Right atrium auricular region (tissue), 2 donors: ENCODE data around the gene NFKBIL1. TPM values are rescaled to one million over a fixed set of nuclear protein-coding genes. Genes with fewer than 3 reads are reported as not detected.

ENCODE experiments used
- DNase-seq: peaks from one replicate; pipeline ENCODE4 v3.0.0-alpha.2; 2019; ENCODE audit warnings: low spot score
- H3K27ac ChIP-seq, 2 donors: fragments of 200-600 bp; sonication (generic); 1 replicate in 1 of 2; 2 replicates in 1 of 2; pipeline ENCODE4 v1.5.1; 2016 to 2019
- H3K27me3 ChIP-seq, 2 donors: fragments of 200-600 bp; sonication (generic); one replicate each; pipeline versions ENCODE4 v1.5.1 to v1.6.0; 2017 to 2019
- H3K36me3 ChIP-seq: fragments of 200-600 bp; sonication (generic); one replicate; pipeline ENCODE4 v1.5.1; 2016
- H3K4me1 ChIP-seq, 2 donors: fragments of 200-600 bp; sonication (generic); one replicate each; pipeline versions ENCODE4 v1.5.1 to v1.6.0; 2017 to 2019
- H3K4me3 ChIP-seq, 2 donors: fragments of 200-600 bp; sonication (generic); 1 replicate in 1 of 2; 2 replicates in 1 of 2; pipeline ENCODE4 v1.5.1; 2017 to 2019; ENCODE audit warnings: mild to moderate bottlenecking in 1 of 2, moderate library complexity in 1 of 2
- H3K9me3 ChIP-seq, 2 donors: fragments of 200-600 bp; sonication (generic); one replicate each; pipeline ENCODE4 v1.5.1; 2019
- CTCF ChIP-seq, 2 donors: fragments of 200-600 bp; sonication (generic); IDR thresholded peaks; one replicate each; pipeline ENCODE4 v1.5.1; 2019; ENCODE audit warnings: antibody characterized with exemption in 2 of 2
- total RNA-seq, 2 donors: library from RNA; depleted of rRNA; stranded (reverse); fragments of >200 nt; gene quantifications; one replicate each; pipeline ENCODE4 v1.1.0, GENCODE V29; 2016

The NFKBIL1 gene
- total RNA-seq, 2 donors from 2014 or later = 12.9 to 18.4 TPM

GRCh38 chr6:31569861-31570536 is 22.6 kb downstream of the NFKBIL1 start:
- Histone ChIP-seq H3K27ac (no peak overlapping the region), H3K4me3 (no peak overlapping the region), H3K4me1 (no peaks in the 10 kb centered on the region), H3K36me3 (no peaks in the 10 kb centered on the region), H3K9me3 (no peaks in the 10 kb centered on the region), H3K27me3 (no peaks in the 10 kb centered on the region)
- no peak for DNase-seq
- no peak for TF ChIP-seq CTCF (IDR thresholded peaks at IDR 0.05)

DNA sequence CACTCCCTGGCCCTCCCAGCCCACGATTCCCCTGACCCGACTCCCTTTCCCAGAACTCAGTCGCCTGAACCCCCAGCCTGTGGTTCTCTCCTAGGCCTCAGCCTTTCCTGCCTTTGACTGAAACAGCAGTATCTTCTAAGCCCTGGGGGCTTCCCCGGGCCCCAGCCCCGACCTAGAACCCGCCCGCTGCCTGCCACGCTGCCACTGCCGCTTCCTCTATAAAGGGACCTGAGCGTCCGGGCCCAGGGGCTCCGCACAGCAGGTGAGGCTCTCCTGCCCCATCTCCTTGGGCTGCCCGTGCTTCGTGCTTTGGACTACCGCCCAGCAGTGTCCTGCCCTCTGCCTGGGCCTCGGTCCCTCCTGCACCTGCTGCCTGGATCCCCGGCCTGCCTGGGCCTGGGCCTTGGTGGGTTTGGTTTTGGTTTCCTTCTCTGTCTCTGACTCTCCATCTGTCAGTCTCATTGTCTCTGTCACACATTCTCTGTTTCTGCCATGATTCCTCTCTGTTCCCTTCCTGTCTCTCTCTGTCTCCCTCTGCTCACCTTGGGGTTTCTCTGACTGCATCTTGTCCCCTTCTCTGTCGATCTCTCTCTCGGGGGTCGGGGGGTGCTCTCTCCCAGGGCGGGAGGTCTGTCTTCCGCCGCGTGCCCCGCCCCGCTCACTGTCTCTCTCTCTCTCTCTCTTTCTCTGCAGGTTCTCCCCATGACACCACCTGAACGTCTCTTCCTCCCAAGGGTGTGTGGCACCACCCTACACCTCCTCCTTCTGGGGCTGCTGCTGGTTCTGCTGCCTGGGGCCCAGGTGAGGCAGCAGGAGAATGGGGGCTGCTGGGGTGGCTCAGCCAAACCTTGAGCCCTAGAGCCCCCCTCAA is 24.9 kb downstream of the NFKBIL1 start, which contains the start of gene LTA:
Gene LTA, plus strand, starts transcription at position 249 of the 871 bp plus-strand sequence. Its CDS starts 454 bp downstream, at position 703.
- TF ChIP-seq CTCF (IDR thresholded peaks at IDR 0.05) = no peak
- no peak for DNase-seq
- Histone ChIP-seq H3K4me3 (no peak within 1 kb of the TSS), H3K9me3 (no peaks in the 10 kb centered on the region), H3K27me3 (no peaks in the 10 kb centered on the region), H3K36me3 (no peaks in the 10 kb centered on the region), H3K4me1 (no peaks in the 10 kb centered on the region), H3K27ac (no peak within 1 kb of the TSS)

DNA sequence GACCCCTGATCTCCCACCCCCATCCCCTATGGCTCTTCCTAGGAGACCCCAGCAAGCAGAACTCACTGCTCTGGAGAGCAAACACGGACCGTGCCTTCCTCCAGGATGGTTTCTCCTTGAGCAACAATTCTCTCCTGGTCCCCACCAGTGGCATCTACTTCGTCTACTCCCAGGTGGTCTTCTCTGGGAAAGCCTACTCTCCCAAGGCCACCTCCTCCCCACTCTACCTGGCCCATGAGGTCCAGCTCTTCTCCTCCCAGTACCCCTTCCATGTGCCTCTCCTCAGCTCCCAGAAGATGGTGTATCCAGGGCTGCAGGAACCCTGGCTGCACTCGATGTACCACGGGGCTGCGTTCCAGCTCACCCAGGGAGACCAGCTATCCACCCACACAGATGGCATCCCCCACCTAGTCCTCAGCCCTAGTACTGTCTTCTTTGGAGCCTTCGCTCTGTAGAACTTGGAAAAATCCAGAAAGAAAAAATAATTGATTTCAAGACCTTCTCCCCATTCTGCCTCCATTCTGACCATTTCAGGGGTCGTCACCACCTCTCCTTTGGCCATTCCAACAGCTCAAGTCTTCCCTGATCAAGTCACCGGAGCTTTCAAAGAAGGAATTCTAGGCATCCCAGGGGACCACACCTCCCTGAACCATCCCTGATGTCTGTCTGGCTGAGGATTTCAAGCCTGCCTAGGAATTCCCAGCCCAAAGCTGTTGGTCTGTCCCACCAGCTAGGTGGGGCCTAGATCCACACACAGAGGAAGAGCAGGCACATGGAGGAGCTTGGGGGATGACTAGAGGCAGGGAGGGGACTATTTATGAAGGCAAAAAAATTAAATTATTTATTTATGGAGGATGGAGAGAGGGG is 26.1 kb downstream of the NFKBIL1 start:
- Histone ChIP-seq H3K27ac (no peak overlapping the region), H3K4me3 (no peak overlapping the region), H3K9me3 (no peaks in the 10 kb centered on the region), H3K4me1 (no peaks in the 10 kb centered on the region), H3K27me3 (no peaks in the 10 kb centered on the region), H3K36me3 (no peaks in the 10 kb centered on the region)
- no peak for DNase-seq
- TF ChIP-seq CTCF (IDR thresholded peaks at IDR 0.05) = no peak

DNA sequence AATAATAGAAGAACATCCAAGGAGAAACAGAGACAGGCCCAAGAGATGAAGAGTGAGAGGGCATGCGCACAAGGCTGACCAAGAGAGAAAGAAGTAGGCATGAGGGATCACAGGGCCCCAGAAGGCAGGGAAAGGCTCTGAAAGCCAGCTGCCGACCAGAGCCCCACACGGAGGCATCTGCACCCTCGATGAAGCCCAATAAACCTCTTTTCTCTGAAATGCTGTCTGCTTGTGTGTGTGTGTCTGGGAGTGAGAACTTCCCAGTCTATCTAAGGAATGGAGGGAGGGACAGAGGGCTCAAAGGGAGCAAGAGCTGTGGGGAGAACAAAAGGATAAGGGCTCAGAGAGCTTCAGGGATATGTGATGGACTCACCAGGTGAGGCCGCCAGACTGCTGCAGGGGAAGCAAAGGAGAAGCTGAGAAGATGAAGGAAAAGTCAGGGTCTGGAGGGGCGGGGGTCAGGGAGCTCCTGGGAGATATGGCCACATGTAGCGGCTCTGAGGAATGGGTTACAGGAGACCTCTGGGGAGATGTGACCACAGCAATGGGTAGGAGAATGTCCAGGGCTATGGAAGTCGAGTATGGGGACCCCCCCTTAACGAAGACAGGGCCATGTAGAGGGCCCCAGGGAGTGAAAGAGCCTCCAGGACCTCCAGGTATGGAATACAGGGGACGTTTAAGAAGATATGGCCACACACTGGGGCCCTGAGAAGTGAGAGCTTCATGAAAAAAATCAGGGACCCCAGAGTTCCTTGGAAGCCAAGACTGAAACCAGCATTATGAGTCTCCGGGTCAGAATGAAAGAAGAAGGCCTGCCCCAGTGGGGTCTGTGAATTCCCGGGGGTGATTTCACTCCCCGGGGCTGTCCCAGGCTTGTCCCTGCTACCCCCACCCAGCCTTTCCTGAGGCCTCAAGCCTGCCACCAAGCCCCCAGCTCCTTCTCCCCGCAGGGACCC is 27.0 kb downstream of the NFKBIL1 start:
- H3K9me3 ChIP-seq = no peaks in the 10 kb centered on the region
- no peak for DNase-seq
- H3K4me1 ChIP-seq = no peaks in the 10 kb centered on the region
- no peaks in the 10 kb centered on the region for H3K27me3 ChIP-seq
- no peak for TF ChIP-seq CTCF (IDR thresholded peaks at IDR 0.05)
- no peaks in the 10 kb centered on the region for H3K36me3 ChIP-seq
- H3K27ac ChIP-seq = peak overlapping the region in 1 of 2 donors; percentile 35
- no peak overlapping the region for H3K4me3 ChIP-seq
